Adrenal gland (tissue), 19 donors: Measurements from ENCODE around the gene MTMR10. TPM values are rescaled to one million over a fixed set of nuclear protein-coding genes. Genes with fewer than 3 reads are reported as not detected.

Experiments
- DNase-seq, 7 donors: peaks; one replicate each; pipeline ENCODE4 v3.0.0-alpha.2; 2019 to 2020
- H3K27ac ChIP-seq, 5 donors: fragments of 200-600 bp; sonication (generic) in 4 of 5; 1 replicate in 3 of 5; 2 replicates in 2 of 5; pipeline versions ENCODE4 v1.5.1 to v1.8.0; 2016 to 2020; ENCODE audit warnings: mild to moderate bottlenecking in 1 of 5
- H3K27me3 ChIP-seq: fragments of 200-600 bp; 2 replicates; pipeline ENCODE4 v1.8.0; 2021
- H3K36me3 ChIP-seq, 2 donors: fragments of 200-600 bp; replicated peaks in 1 of 2; 1 replicate in 1 of 2; 2 replicates in 1 of 2; pipeline versions ENCODE4 v1.5.1 to v1.8.0; 2018 to 2022
- H3K4me1 ChIP-seq, 2 donors: fragments of 200-600 bp; replicated peaks in 1 of 2; 1 replicate in 1 of 2; 2 replicates in 1 of 2; pipeline versions ENCODE4 v1.5.1 to v1.8.0; 2018 to 2021
- H3K4me3 ChIP-seq, 4 donors: fragments of 200-600 bp; sonication (generic) in 3 of 4; one replicate each; pipeline ENCODE4 v1.5.1; 2016 to 2018
- H3K9me3 ChIP-seq, 3 donors: fragments of 200-600 bp; sonication (generic) in 1 of 3; replicated peaks in 1 of 3; 1 replicate in 2 of 3; 2 replicates in 1 of 3; pipeline versions ENCODE4 v1.5.1 to v1.8.0; 2016 to 2021
- CTCF ChIP-seq, 6 experiments: fragments of 450-650 bp in 4 of 6; fragments of 200-600 bp in 2 of 6; sonication (generic) in 1 of 6; IDR thresholded peaks; 1 replicate in 5 of 6; 2 replicates in 1 of 6; pipeline versions ENCODE4 v1.5.1 to v1.8.0; 2016 to 2021; ENCODE audit warnings: antibody characterized with exemption in 6 of 6, mild to moderate bottlenecking in 2 of 6, moderate library complexity in 1 of 6
- POLR2A ChIP-seq, 2 donors: fragments of 450-650 bp; IDR thresholded peaks; one replicate each; pipeline ENCODE4 v1.6.1; 2017; ENCODE audit warnings: antibody characterized with exemption in 2 of 2, mild to moderate bottlenecking in 2 of 2, moderate library complexity in 1 of 2
- WGBS, 4 donors: extraction: QIAGEN DNeasy Blood & Tissue Kit in 2 of 4; methylation state at CpG; one replicate each; pipeline versions ENCODE4 v1.1.5 to v1.1.7; 2013 to 2017; 5-methylcytosine and 5-hydroxymethylcytosine counted together
- intact Hi-C, 2 donors: fragments of 100-400 bp; cut with DNase I; formaldehyde crosslinking; loops; one replicate each; pipeline versions ENCODE4 v1.14.1 to v1.15.0; 2022 to 2023
- long read RNA-seq, 10 donors: library from polyadenylated mRNA in 3 of 10; unstranded in 2 of 10; stranded (forward) in 1 of 10; transcript quantifications; one replicate each; pipeline ENCODE4 v2.0.0 and lab custom pipeline, GENCODE V29; 2021 to 2026
- polyA plus RNA-seq, 3 donors: library from polyadenylated mRNA; stranded (reverse); fragments of 200-250 nt in 2 of 3; fragments of 350-450 nt in 1 of 3; fragmentation: Illumina TruSeq in 1 of 3; extraction: RNeasy Lipid Tissue Mini Kit (QIAGEN cat#74804) in 1 of 3; gene quantifications; one replicate each; pipeline ENCODE4 v1.2.3, GENCODE V29; 2013 to 2014
- total RNA-seq, 9 donors: library from RNA; depleted of rRNA in 4 of 9; stranded (reverse); fragments of >200 nt in 4 of 9; fragments of 120-200 nt in 1 of 9; fragmentation: NEBNext Ultra II Directional in 1 of 9; extraction: Animal tissue kit (Norgen Biotek cat#: 25700) in 1 of 9; gene quantifications; one replicate each; pipeline versions ENCODE4 v1.1.0 to v1.2.4, GENCODE V29; 2013 to 2023
- donor health status: healthy with polysubstance abuse.
- donor health status: Bipolar disorder and iron deficiency.
- donor health status: DM: yes; HTN: yes; CAD: no.
- donor health status: DM: no; HTN: no; CAD: no.
- donor health status: DM: no; HTN: no; CAD: no.
- donor health status: DM: yes; HTN: yes; CAD: no.

MTMR10 gene
- total RNA-seq = 10 to 100 TPM; 12.7 to 42.7 (median 26.7) TPM
- polyA plus RNA-seq = 10 to 100 TPM in 2 of 3 donors, 1 to 10 TPM in 1; 9.2 to 21.1 (median 17.8) TPM
- long read RNA-seq, donor 1, full-length matches to known transcripts = 1 of 1 reads
- long read RNA-seq, donor 1, partial matches to known transcripts = 0 of 1 reads
- long read RNA-seq, donor 1, other reads (novel, unspliced or antisense) = 0 of 1 reads
- long read RNA-seq, donor 2, full-length matches to known transcripts = 2 of 2 reads
- long read RNA-seq, donor 2, partial matches to known transcripts = 0 of 2 reads
- long read RNA-seq, donor 2, other reads (novel, unspliced or antisense) = 0 of 2 reads
- long read RNA-seq, donor 3 = 0 reads
- long read RNA-seq, donor 4, full-length matches to known transcripts = 2 of 5 reads
- long read RNA-seq, donor 4, partial matches to known transcripts = 1 of 5 reads
- long read RNA-seq, donor 4, other reads (novel, unspliced or antisense) = 2 of 5 reads
- long read RNA-seq, donor 5, full-length matches to known transcripts = 24 of 32 reads
- long read RNA-seq, donor 5, partial matches to known transcripts = 1 of 32 reads
- long read RNA-seq, donor 5, other reads (novel, unspliced or antisense) = 7 of 32 reads
- long read RNA-seq, donor 6, partial matches to known transcripts = 0 of 3 reads
- long read RNA-seq, donor 6, other reads (novel, unspliced or antisense) = 3 of 3 reads
- long read RNA-seq, donor 7, full-length matches to known transcripts = 1 of 1 reads
- long read RNA-seq, donor 7, partial matches to known transcripts = 0 of 1 reads
- long read RNA-seq, donor 7, other reads (novel, unspliced or antisense) = 0 of 1 reads
- long read RNA-seq, donor 8, full-length matches to known transcripts = 1 of 1 reads
- long read RNA-seq, donor 8, partial matches to known transcripts = 0 of 1 reads
- long read RNA-seq, donor 8, other reads (novel, unspliced or antisense) = 0 of 1 reads
- long read RNA-seq, donor 9 = 0 reads
- long read RNA-seq, donor 10, full-length matches to known transcripts = 1 of 1 reads
- long read RNA-seq, donor 10, partial matches to known transcripts = 0 of 1 reads
- long read RNA-seq, donor 10, other reads (novel, unspliced or antisense) = 0 of 1 reads

GRCh38 chr15:30991255-30992235, at the start of gene MTMR10:
Gene MTMR10, minus strand, starts transcription at chr15:30991628. Its CDS starts 122 bp downstream, at chr15:30991506.
- H3K9me3 ChIP-seq = no peaks in the 10 kb centered on the region
- intact Hi-C loops = no loop called here
- peaks cover 18 to 28% of the 10 kb centered on the region in 2 donors for H3K4me1 ChIP-seq
- TF ChIP-seq CTCF (IDR thresholded peaks at IDR 0.05) (peak in 1 of 6 experiments; percentile 12), POLR2A (IDR thresholded peaks at IDR 0.05) (peak; percentile 71 to 89)
- H3K27ac ChIP-seq = peak within 1 kb of the TSS; percentile 60 to 98 (median 93)
- peak within 1 kb of the TSS; percentile 46 to 95 (median 82) for H3K4me3 ChIP-seq
- 0 to 1% (median 1%) methylated on average over 21 to 114 of the region's 114 CpGs for WGBS, 4 donors
- DNase-seq = peak; percentile 68 to 78 (median 71)
- H3K27me3 ChIP-seq = no peaks in the 10 kb centered on the region
- no peaks in the 10 kb centered on the region for H3K36me3 ChIP-seq

GRCh38 chr15:31040611-31041010, 49.2 kb upstream of the MTMR10 start:
- DNase-seq = no peak
- WGBS, 4 donors = 82 to 91% (median 87%) methylated on average over 8 of the region's 8 CpGs
- Histone ChIP-seq H3K4me3 (no peak overlapping the region), H3K4me1 (no peaks in the 10 kb centered on the region), H3K27ac (no peak overlapping the region), H3K9me3 (no peaks in the 10 kb centered on the region), H3K36me3 (no peaks in the 10 kb centered on the region), H3K27me3 (no peaks in the 10 kb centered on the region)
- TF ChIP-seq CTCF (IDR thresholded peaks at IDR 0.05) (no peak), POLR2A (IDR thresholded peaks at IDR 0.05) (no peak)
- intact Hi-C loops = no loop called here

- no peaks in the 10 kb centered on the region for H3K9me3 ChIP-seq
- H3K4me1 ChIP-seq = no peaks in the 10 kb centered on the region
- 87 to 96% (median 92%) methylated on average over 16 of the region's 16 CpGs for WGBS, 4 donors
- intact Hi-C loops = no loop called here
- H3K27ac ChIP-seq = no peak overlapping the region
- no peak for DNase-seq
- H3K36me3 ChIP-seq = no peaks in the 10 kb centered on the region
- no peak overlapping the region for H3K4me3 ChIP-seq
- H3K27me3 ChIP-seq = no peaks in the 10 kb centered on the region
- TF ChIP-seq CTCF (IDR thresholded peaks at IDR 0.05) = no peak
- no peak for TF ChIP-seq POLR2A (IDR thresholded peaks at IDR 0.05)
Measured at GRCh38 chr15:31039961-31040360, 48.5 kb upstream of the MTMR10 start.
